Stimulated activated CD4-positive, alpha-beta T cell treated with anti-CD3 and anti-CD28 coated beads, Interleukin-1b, Interleukin-23, amount 100 ng/mL, for 48 hours (primary cell): ENCODE results near the gene DTNB.

ENCODE experiments used
- DNase-seq: peaks from one replicate; pipeline ENCODE4 v3.0.0-alpha.2; 2020

Gene DTNB

GRCh38 chr2:25337276-25337675, 336.1 kb downstream of the DTNB start:
- DNase-seq: peak; percentile 35

GRCh38 chr2:25336383-25336841, 337.0 kb downstream of the DTNB start:
- no peak for DNase-seq

GRCh38 chr2:25335971-25336370, 337.4 kb downstream of the DTNB start:
- DNase-seq: no peak

GRCh38 chr2:25335204-25335603, 338.2 kb downstream of the DTNB start:
- no peak for DNase-seq

GRCh38 chr2:25334482-25334881, 338.9 kb downstream of the DTNB start:
- DNase-seq: no peak

GRCh38 chr2:25333981-25334380, 339.4 kb downstream of the DTNB start:
- no peak for DNase-seq

GRCh38 chr2:25332571-25332970, 340.8 kb downstream of the DTNB start:
- DNase-seq: no peak

- peak; percentile 62 for DNase-seq
Measured at GRCh38 chr2:25331686-25332365, 341.6 kb downstream of the DTNB start.

GRCh38 chr2:25330937-25331336, 342.4 kb downstream of the DTNB start:
- no peak for DNase-seq

GRCh38 chr2:25330273-25330672, 343.1 kb downstream of the DTNB start:
- DNase-seq: no peak

GRCh38 chr2:25328152-25329085, 345.0 kb downstream of the DTNB start:
- no peak for DNase-seq
